Erythroblast (primary cell): ENCODE data around the gene MRNIP.

Source experiments
- GATA1 ChIP-seq: IDR thresholded peaks from 2 replicates; pipeline ENCODE4 v1.6.1; 2011; ENCODE audit warnings: low read depth, mild to moderate bottlenecking, control low read depth, low read length, moderate library complexity
- POLR2A ChIP-seq: IDR thresholded peaks from 2 replicates; pipeline ENCODE4 v1.6.1; 2011; ENCODE audit warnings: mild to moderate bottlenecking, low read length

- TF ChIP-seq POLR2A (no peak), GATA1 (no peak)
Observed at GRCh38 chr5:179867079-179867465, 8.5 kb upstream of the MRNIP start.
